Measurements from ENCODE around the gene CMPK2. TPM values are rescaled to one million over a fixed set of nuclear protein-coding genes. Genes with fewer than 3 reads are reported as not detected.

Gene CMPK2
- total and polyA plus RNA-seq, 3 experiments from 2014 or later = 0.62 to 10.9 (median 1.1) TPM

Other genes starting within 250 kb of the CMPK2 start
- gene RSAD2, start 11.9 kb upstream of the CMPK2 start, total RNA-seq = under 1 TPM; 0.85 to 1.00 TPM
- 7.6 TPM for gene RSAD2, start 11.9 kb upstream of the CMPK2 start, polyA plus RNA-seq
- gene RNF144A, start 51.5 kb upstream of the CMPK2 start, total RNA-seq = 10 to 100 TPM; 13.5 to 14.9 TPM
- gene RNF144A, start 51.5 kb upstream of the CMPK2 start, polyA plus RNA-seq = 8.3 TPM